Measurements from ENCODE around the gene RNF212. TPM values are rescaled to one million over a fixed set of nuclear protein-coding genes. Genes with fewer than 3 reads are reported as not detected.
A peak's percentile ranks its signal among the peaks of the same experiment; 100 is the strongest.

RNF212 gene
- total and polyA plus RNA-seq, 9 of the 15 experiments (the other 6 are each of a cell fraction or from before 2014, with no cell fraction given): 0.04 TPM; not detected in 8

GRCh38 chr4:1056671-1057402, 56.5 kb downstream of the RNF212 start:
- no peaks in the 10 kb centered on the region for H4K20me1 ChIP-seq (replicated peaks; ENCODE audit: control insufficient read depth, insufficient read depth, low read length)
- WGBS (ENCODE audit: insufficient coverage, low coverage, missing lambda C conversion rate): 28% methylated on average over 26 of the region's 28 CpGs
- no peak overlapping the region for H3K4me3 ChIP-seq
- ATAC-seq (no peak), DNase-seq (ENCODE audit: extremely low read depth in 1 of 4, low spot score in 3 of 4) (no peak), FAIRE-seq (no peak)
- CTCF ChIA-PET (ENCODE audit: low intra/inter-chr PET ratio): no interaction called here
- peak overlapping the region in 1 of 2 experiments; percentile 21; a peak in 1 of 4 replicates for H3K9ac ChIP-seq (ENCODE audit: insufficient read depth in 1 of 2, low read depth in 2 of 2, low read length in 2 of 2)
- no peaks in the 10 kb centered on the region for H3K9me1 ChIP-seq (ENCODE audit: control insufficient read depth, insufficient read depth, low read length)
- intact Hi-C loops (cut with micrococcal nuclease) (no loop called here), in situ Hi-C loops (cut with MboI) (no loop called here)
- TF ChIP-seq TFAP4 (CRISPR knock-in tag; IDR thresholded peaks at IDR 0.05; ENCODE audit: borderline replicate concordance) (0 out of 2 replicates have a peak, but pooled peaks have one; percentile 14), TSC22D4 (tag; IDR thresholded peaks at IDR 0.05) (no peak)
- no peaks in the 10 kb centered on the region for H3K79me2 ChIP-seq (ENCODE audit: control insufficient read depth, insufficient read depth, low read length)
- H3K36me3 ChIP-seq (ENCODE audit: control insufficient read depth, insufficient read depth, low read length): no peaks in the 10 kb centered on the region
- no peak overlapping the region for H3K27ac ChIP-seq (ENCODE audit: extremely low read depth, low read depth, low read length)
- H3K27me3 ChIP-seq (ENCODE audit: control insufficient read depth in 2 of 2, insufficient read depth in 2 of 2, low read length in 2 of 2): peaks cover 62 to 91% of the 10 kb centered on the region in 2 experiments
- POLR2A ChIA-PET: no interaction called here
- no peak overlapping the region for H2AFZ ChIP-seq (ENCODE audit: low read depth, low read length)
- BruUV-seq (replicated peaks): no TSS peak
- no peak overlapping the region for H3K4me2 ChIP-seq (ENCODE audit: insufficient read depth, low read length)
- no peaks in the 10 kb centered on the region for H3K9me3 ChIP-seq (replicated peaks; ENCODE audit: control insufficient read depth, insufficient read depth, low read depth, low read length)
- peaks cover 3 to 34% of the 10 kb centered on the region in 2 experiments; a peak in 2 of 5 replicates for H3K4me1 ChIP-seq (replicated peaks in 1 of 2; ENCODE audit: control insufficient read depth in 2 of 2, insufficient read depth in 2 of 2, low read length in 2 of 2)

Data from K562 (cell line).